ENCODE measurements around the gene MICAL3. TPM values are rescaled to one million over a fixed set of nuclear protein-coding genes. Genes with fewer than 3 reads are reported as not detected.

MICAL3 gene
- total and polyA plus RNA-seq, 7 donors, result 9.6 to 94.2 (median 35.0) TPM

- H3K36me3 ChIP-seq, result no peaks in the 10 kb centered on the region
- H3K27ac ChIP-seq, result peak overlapping the region; percentile 36 to 61 (median 54)
- TF ChIP-seq EP300 (IDR thresholded peaks at IDR 0.05), result no peak
- no peak for TF ChIP-seq POLR2AphosphoS5 (IDR thresholded peaks at IDR 0.05)
- no peak for TF ChIP-seq POLR2A (IDR thresholded peaks at IDR 0.05)
- TF ChIP-seq CTCF (IDR thresholded peaks at IDR 0.05), result no peak
Observed at GRCh38 chr22:17970201-17970708, 54.1 kb downstream of the MICAL3 start.

GRCh38 chr22:17969701-17970113 lies 54.7 kb downstream of the MICAL3 start:
- TF ChIP-seq POLR2AphosphoS5 (IDR thresholded peaks at IDR 0.05) (peak in 1 of 4 donors; percentile 12), EP300 (IDR thresholded peaks at IDR 0.05) (peak in 2 of 4 donors; percentile 18 to 33), POLR2A (IDR thresholded peaks at IDR 0.05) (no peak), CTCF (IDR thresholded peaks at IDR 0.05) (no peak)
- no peak for DNase-seq
- 77 to 80% methylated on average over 11 of the region's 11 CpGs for WGBS, 2 donors
- intact Hi-C loops (cut with DNase I), result no loop called here
- H3K4me3 ChIP-seq, result no peak overlapping the region
- no peaks in the 10 kb centered on the region for H3K27me3 ChIP-seq
- H3K36me3 ChIP-seq, result no peaks in the 10 kb centered on the region
- peaks cover 0 to 67% (median 46%) of the 10 kb centered on the region in 4 donors for H3K4me1 ChIP-seq
- no peaks in the 10 kb centered on the region for H3K9me3 ChIP-seq
- peak overlapping the region; percentile 36 to 61 (median 54) for H3K27ac ChIP-seq

More at GRCh38 chr22:17970201-17970708, 54.1 kb downstream of the MICAL3 start:
- Histone ChIP-seq H3K9me3 (no peaks in the 10 kb centered on the region), H3K27me3 (no peaks in the 10 kb centered on the region), H3K4me1 (peaks cover 0 to 67% (median 46%) of the 10 kb centered on the region in 4 donors), H3K4me3 (no peak overlapping the region)
- DNase-seq, result no peak
- intact Hi-C loops (cut with DNase I), result no loop called here
- 81 to 93% methylated on average over 10 of the region's 10 CpGs for WGBS, 2 donors

- no peak for TF ChIP-seq CTCF (IDR thresholded peaks at IDR 0.05)
- TF ChIP-seq EP300 (IDR thresholded peaks at IDR 0.05), result no peak
- TF ChIP-seq POLR2A (IDR thresholded peaks at IDR 0.05), result no peak
- no peak for TF ChIP-seq POLR2AphosphoS5 (IDR thresholded peaks at IDR 0.05)
- 83 to 86% methylated on average over 12 of the region's 12 CpGs for WGBS, 2 donors
- H3K27me3 ChIP-seq, result no peaks in the 10 kb centered on the region
Observed at GRCh38 chr22:17968126-17968525, 56.2 kb downstream of the MICAL3 start.

GRCh38 chr22:17966403-17966717 lies 58.0 kb downstream of the MICAL3 start:
- no peak overlapping the region for H3K27ac ChIP-seq
- H3K4me3 ChIP-seq, result no peak overlapping the region
- no peaks in the 10 kb centered on the region for H3K36me3 ChIP-seq
- H3K9me3 ChIP-seq, result no peaks in the 10 kb centered on the region
- peaks cover 0 to 61% (median 40%) of the 10 kb centered on the region in 4 donors for H3K4me1 ChIP-seq
- no peak for DNase-seq
- no peaks in the 10 kb centered on the region for H3K27me3 ChIP-seq
- no peak for TF ChIP-seq POLR2A (IDR thresholded peaks at IDR 0.05)
- TF ChIP-seq CTCF (IDR thresholded peaks at IDR 0.05), result no peak
- TF ChIP-seq EP300 (IDR thresholded peaks at IDR 0.05), result no peak
- TF ChIP-seq POLR2AphosphoS5 (IDR thresholded peaks at IDR 0.05), result no peak
- 88 to 93% methylated on average over 2 of the region's 2 CpGs for WGBS, 2 donors
- intact Hi-C loops (cut with DNase I), result no loop called here

More at GRCh38 chr22:17968126-17968525, 56.2 kb downstream of the MICAL3 start:
- no peak for DNase-seq
- intact Hi-C loops (cut with DNase I), result no loop called here
- Histone ChIP-seq H3K9me3 (no peaks in the 10 kb centered on the region), H3K4me1 (peaks cover 0 to 75% (median 54%) of the 10 kb centered on the region in 4 donors), H3K36me3 (no peaks in the 10 kb centered on the region), H3K4me3 (no peak overlapping the region), H3K27ac (no peak overlapping the region)
